Bone marrow (tissue), 2 donors: ENCODE results near the gene ZNF200.

Source experiments
- DNase-seq, 2 donors: peaks; one replicate each; lab custom pipeline; 2025; lab: John Stamatoyannopoulos, UW

Gene ZNF200

DNA sequence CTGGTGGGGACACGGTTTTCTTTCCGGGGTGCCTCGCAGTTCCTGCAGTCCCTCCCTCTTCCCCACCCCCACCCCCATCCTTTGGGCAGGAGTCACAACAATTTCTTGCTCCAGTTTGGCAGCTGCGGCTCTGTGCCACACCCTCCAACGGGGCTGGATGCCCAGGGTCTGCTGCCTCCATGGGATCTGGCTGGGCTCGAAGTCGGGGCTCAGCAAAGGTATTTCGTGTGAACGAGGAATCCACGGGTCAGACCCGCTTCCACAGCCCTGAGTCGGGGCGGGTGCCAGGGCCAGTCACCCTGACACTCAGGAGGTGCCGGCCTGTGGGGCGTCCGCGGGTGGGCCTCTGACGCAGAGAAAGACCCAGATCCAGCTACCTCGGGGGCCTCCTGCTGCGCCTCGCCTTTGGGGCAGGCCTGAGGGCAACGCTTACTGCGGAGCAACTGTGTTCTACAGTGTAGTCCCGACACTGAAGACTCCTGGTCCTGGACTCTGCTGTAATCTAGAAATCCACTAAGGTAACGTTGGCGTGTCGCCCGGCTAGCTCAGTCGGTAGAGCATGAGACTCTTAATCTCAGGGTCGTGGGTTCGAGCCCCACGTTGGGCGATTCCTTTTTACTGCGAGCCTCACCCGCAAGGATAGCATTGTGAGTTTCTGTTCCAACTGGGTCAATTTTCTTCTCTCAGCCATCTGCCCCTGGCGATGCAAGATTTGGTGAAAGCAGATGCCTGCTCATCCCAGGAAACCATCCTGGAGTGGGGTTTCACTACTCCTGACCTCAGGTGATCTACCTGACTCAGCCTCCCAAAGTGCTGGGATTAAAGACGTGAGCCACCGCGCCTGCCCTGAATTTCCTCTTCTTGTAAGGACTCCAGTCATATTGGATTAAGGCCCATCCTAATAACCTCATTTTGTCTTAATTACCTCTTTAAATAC lies 59.5 kb downstream of the ZNF200 start:
- DNase-seq = no peak

DNA sequence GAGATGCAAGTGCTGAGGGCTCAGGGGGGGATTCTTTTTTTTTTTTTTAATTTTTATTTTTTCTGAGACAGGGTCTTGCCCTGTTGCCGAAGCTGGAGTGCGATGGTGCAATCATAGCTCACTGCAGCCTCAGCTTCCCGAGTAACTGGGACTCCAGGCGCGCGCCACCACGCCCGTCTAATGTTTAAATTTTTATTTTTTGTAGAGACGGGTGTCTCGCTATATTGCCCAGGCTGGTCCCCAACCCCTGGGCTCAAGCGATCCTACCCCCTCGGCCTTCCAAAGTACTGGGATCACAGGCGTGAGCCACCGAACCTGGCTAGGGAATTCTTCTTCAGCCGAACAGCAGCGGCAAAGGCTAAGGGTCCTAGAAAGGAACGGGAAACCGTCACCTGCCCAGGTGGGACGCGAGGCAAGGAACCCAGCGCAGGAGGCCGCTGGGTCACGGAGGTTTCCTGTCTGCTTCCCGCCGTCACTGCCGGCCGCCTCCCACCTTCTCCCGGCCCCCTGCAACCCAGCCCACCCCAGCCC lies 60.3 kb downstream of the ZNF200 start:
- DNase-seq = no peak

DNA sequence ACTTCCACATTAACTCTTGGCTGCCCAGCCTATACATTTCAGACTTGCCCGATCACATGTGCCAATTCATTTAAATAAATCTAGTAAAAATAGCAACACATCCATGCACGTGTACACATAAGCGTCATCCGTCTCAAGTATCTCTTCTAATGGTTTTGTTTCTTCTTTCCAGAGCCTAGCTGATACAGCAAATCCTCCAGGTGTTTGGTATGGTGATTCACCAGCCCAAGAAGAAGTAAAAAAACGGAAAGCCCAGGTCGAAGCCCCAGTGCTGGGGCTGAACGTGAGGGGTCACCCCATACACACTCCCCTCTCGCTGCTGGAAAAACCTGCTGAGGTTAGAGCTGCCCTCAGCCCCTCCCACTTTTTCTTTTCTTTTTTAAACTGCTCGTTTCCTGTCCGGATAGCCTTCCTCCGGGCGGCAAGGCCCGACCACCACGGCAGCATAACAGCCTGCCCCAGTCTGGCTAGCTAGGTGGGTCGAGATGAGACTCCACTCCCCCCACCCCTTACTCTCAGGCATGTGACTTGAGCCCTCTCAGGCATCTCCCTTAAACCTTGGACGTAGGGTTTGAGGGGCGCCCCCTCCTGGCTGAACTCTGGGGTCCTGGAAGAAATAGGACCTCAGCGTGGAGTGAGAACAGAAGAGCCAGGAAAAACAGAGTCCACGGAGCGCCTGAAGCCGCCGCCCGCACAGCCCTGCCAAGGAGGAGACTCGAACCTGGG lies 60.9 kb downstream of the ZNF200 start:
- no peak for DNase-seq
